NB4 (cell line): ENCODE data around the gene KLF7.

Source experiments
- CTCF ChIP-seq: IDR thresholded peaks from one replicate; pipeline ENCODE4 v1.5.1; 2012; ENCODE audit warnings: low read depth, low read length
- MYC ChIP-seq: IDR thresholded peaks from 2 replicates; pipeline ENCODE4 v1.6.1; 2011; ENCODE audit warnings: low read depth, low read length
- POLR2A ChIP-seq: IDR thresholded peaks from 2 replicates; pipeline ENCODE4 v1.6.1; 2011; ENCODE audit warnings: mild to moderate bottlenecking; ENCODE audit not compliant: insufficient read length; ENCODE audit errors: extremely low read depth

- TF ChIP-seq POLR2A (no peak), CTCF (no peak), MYC (no peak)
Observed at GRCh38 chr2:207121784-207122183, 44.0 kb downstream of the KLF7 start.
